Activated CD4-positive, alpha-beta T cell treated with anti-CD3 and anti-CD28 coated beads for 48 hours (primary cell): ENCODE data around the gene OBP2B.
"Not testable (repeated sequence)": the region's sequence is repeated elsewhere in the genome, so short reads cannot be mapped to it uniquely, and the experiment has no call there.

Experiments
- DNase-seq: peaks from one replicate; pipeline ENCODE4 v3.0.0-alpha.2; 2020

The OBP2B gene

GRCh38 chr9:133238272-133238850 lies 29.3 kb upstream of the OBP2B start:
- DNase-seq: peak; percentile 58

GRCh38 chr9:133237035-133237731 lies 28.1 kb upstream of the OBP2B start:
- DNase-seq: no peak

GRCh38 chr9:133236291-133237034 lies 27.4 kb upstream of the OBP2B start:
- not testable (repeated sequence) for DNase-seq

GRCh38 chr9:133235549-133236222 lies 26.6 kb upstream of the OBP2B start:
- no peak for DNase-seq

GRCh38 chr9:133234577-133235322 lies 25.7 kb upstream of the OBP2B start:
- DNase-seq: no peak

GRCh38 chr9:133233681-133234432 lies 24.8 kb upstream of the OBP2B start:
- no peak for DNase-seq

GRCh38 chr9:133231934-133232568 lies 23.0 kb upstream of the OBP2B start:
- not testable (repeated sequence) for DNase-seq

GRCh38 chr9:133230514-133230913 lies 21.5 kb upstream of the OBP2B start:
- DNase-seq: not testable (repeated sequence)

GRCh38 chr9:133230093-133230492 lies 21.0 kb upstream of the OBP2B start:
- DNase-seq: no peak

- not testable (repeated sequence) for DNase-seq
Measured at GRCh38 chr9:133228474-133229193, 19.6 kb upstream of the OBP2B start.

- not testable (repeated sequence) for DNase-seq
Measured at GRCh38 chr9:133227996-133228395, 18.9 kb upstream of the OBP2B start.

GRCh38 chr9:133227242-133227860 lies 18.3 kb upstream of the OBP2B start:
- DNase-seq: no peak

GRCh38 chr9:133226219-133227171 lies 17.4 kb upstream of the OBP2B start:
- no peak for DNase-seq

- DNase-seq: no peak
Measured at GRCh38 chr9:133225171-133226011, 16.3 kb upstream of the OBP2B start.

- DNase-seq: no peak
Measured at GRCh38 chr9:133224762-133225161, 15.7 kb upstream of the OBP2B start.

- not testable (repeated sequence) for DNase-seq
Measured at GRCh38 chr9:133223159-133223756, 14.2 kb upstream of the OBP2B start.

- DNase-seq: not testable (repeated sequence)
Measured at GRCh38 chr9:133221994-133222393, 12.9 kb upstream of the OBP2B start.
